Activated naive CD4-positive, alpha-beta T cell treated with anti-CD3 and anti-CD28 coated beads, Interleukin-2, amount 50 U/mL, for 16 hours (primary cell): ENCODE results near the gene UBB.
A peak's percentile ranks its signal among the peaks of the same experiment; 100 is the strongest.

Experiments
- DNase-seq: peaks from one replicate; pipeline ENCODE4 v3.0.0-alpha.2; 2020

Gene UBB

DNA sequence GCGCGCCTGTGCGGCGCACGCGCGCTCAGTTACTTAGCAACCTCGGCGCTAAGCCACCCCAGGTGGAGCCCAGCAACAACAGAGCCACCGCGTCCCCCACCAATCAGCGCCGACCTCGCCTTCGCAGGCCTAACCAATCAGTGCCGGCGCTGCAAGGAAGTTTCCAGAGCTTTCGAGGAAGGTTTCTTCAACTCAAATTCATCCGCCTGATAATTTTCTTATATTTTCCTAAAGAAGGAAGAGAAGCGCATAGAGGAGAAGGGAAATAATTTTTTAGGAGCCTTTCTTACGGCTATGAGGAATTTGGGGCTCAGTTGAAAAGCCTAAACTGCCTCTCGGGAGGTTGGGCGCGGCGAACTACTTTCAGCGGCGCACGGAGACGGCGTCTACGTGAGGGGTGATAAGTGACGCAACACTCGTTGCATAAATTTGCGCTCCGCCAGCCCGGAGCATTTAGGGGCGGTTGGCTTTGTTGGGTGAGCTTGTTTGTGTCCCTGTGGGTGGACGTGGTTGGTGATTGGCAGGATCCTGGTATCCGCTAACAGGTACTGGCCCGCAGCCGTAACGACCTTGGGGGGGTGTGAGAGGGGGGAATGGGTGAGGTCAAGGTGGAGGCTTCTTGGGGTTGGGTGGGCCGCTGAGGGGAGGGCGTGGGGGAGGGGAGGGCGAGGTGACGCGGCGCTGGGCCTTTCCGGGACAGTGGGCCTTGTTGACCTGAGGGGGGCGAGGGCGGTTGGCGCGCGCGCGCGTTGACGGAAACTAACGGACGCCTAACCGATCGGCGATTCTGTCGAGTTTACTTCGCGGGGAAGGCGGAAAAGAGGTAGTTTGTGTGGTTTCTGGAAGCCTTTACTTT is at the start of gene UBB:
UBB (plus strand) TSS at position 452 of the 856 bp plus-strand sequence. CDS start 817 bp downstream, outside the sequence.
- DNase-seq, result peak; percentile 94

DNA sequence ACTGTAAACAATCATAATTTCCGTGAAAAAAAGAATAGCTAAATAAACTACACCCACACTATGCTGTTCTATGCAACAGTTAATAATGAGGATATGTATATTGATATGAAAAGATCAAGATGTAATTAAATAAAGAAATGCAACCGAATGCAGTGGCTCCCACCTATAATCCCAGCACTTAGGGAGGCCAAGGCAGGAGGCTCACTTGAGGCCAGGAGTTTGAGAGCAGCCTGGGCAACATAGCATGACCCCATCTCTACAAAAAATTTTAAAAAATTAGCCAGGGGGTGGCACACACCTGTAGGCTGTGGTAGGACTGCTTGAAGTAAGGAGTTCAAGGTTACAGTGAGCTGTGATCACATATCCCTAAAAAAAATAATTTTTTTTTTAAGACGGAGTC is 42.5 kb upstream of the UBB start:
- DNase-seq, result no peak

DNA sequence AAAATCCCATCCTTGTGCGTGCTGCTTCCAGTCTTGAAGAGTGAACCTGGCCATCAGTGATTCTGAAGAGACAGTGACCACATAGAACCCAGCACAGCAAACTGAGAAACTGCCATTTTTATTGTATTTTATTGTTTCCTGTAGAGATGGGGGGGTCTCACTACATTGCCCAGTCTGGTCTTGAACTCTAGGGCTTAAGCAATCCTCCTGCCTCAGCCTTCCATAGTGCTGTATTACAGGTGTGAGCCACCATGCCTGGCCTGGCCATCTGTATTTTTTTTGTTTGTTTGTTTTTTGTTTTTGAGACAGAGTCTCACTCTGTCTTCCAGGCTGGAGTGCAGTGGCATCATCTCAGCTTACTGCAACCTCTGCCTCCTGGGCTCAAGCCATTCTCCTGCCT is 41.5 kb upstream of the UBB start:
- DNase-seq, result no peak

DNA sequence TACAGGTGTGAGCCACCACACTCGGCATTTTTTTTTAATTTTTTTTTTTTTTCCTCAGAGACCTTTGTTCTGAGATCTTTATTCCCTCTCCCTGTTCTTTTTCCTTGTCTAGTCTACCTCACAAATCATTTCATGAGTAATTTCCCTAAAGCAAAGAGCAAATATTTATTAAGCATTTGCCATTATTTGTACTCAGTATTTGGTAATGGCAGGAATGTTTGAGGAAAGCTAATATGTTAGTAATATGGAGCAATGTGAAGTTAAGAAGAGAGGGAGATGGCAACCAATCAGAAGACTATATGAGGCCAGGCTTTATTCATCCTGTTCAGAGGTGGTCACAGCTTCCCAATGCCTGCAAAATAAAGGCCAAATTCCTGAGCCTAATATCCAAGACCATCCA is 40.9 kb upstream of the UBB start:
- DNase-seq, result no peak

DNA sequence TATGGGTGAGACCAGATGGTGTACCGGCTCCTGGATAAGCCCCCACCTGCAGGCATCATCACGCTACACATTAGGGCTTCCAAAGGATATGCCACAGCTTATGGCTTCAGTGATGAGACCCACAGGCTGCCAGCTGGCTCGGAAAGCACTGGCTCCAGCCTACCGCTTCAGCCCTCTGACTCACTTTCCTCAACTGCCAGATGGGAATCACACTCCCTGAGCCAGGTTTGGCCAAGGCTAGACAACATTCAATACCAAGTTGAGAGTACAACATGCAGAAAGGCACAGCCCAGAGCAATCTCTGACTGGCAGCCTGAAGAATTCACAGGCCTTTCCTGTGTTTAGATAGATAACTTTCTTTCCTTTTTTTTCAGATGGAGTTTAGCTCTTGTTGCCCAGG is 37.9 kb upstream of the UBB start:
- no peak for DNase-seq

DNA sequence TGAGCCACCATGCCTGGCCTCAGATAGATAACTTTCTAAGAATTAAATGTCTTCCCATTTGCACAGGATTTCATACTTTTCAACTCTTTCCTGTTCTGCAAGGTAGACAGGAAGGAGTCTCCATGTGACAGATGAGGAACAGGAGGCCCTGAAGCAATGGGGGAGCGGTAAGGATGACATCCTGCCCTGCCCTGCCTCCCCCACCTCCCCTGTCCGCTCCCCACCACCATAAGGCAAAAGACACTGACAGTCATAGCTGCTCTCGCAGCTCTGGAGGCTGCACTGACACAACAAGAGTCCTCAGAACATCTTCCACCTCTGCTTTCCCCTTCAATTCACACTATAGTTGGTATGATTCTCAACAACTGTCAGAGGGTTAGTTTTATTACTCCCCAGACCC is 37.3 kb upstream of the UBB start:
- no peak for DNase-seq

DNA sequence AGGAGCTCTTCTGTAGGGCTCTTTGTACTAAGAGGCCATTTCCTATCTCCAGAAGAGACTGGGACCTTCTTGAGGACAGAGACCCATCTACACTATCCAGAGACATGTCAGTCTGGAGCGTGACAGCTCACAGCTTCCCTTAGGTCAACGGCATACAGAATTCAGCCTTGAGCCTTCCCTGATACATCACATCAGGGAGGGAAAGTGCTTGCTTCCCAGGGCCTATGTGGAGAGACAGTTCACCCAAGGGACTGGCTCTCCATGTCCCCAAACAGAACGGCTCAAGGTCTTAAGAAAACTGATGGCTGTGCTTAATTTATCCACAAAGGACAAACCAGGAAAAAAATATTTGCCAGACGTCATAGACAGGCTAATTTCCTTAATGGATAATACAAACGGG is 35.3 kb upstream of the UBB start:
- DNase-seq, result no peak

DNA sequence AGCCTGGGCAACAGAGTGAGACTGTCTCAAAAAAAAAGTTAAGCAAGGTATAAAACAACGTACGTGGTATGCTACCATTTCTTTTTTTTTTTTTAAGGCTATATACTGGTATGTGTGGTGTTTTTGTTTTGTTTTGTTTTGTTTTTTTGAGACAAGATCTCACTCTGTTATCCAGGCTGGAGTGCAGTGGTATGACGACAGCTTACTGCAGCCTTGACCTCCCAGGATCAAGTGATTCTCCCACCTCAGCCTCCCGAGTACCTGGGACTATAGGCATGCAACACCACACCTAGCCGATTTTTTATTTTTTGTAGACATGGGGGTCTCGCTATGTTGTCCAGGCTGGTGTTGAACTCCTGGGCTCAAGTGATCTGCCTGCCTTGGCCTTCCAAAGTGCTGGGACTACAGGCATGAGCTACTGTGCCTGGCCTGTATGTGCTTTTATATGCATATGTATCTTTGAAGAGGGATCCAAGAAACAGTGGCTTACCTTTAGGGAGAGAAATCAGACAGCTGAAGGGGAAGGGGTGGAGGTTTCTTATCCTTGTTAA is 34.1 kb upstream of the UBB start:
- no peak for DNase-seq

DNA sequence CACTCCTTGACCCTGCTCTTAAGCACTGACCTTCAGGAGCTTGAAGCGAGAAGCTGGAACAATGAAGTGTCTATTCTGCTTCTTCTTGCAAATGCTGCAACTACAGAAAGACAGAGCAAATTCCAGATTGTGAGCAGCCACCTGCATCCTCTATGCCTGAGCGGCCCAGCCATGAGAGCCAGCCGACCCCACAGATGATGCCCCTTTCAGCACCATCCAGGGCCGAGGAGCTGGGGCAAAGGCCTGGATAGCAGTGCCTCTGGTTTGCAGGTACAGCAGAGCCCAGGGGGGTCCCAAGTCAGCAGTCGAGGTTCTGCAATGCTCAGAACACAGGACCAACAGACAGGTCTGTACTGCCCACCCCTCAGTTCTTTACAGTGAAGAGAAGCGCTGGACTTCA is 32.3 kb upstream of the UBB start:
- no peak for DNase-seq

DNA sequence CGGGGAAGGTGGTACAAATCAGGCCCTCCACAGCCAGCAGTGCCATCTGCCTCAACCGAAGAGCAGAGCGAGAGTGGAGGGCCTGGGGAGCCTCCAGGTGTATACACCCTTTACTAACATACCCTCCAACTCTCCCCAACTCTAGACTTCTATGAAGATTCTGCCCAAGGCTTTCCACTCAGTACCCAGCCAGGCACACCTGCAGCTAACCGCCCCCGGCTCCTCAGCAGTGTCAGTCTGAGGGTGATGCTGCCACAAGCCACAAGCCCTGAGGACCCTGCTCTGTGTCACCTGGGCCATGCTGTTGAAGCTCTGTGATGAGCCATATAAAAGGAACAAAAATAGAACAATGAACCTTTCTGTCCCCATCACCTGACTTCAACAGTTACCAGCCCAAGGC is 31.5 kb upstream of the UBB start:
- peak; percentile 16 for DNase-seq

DNA sequence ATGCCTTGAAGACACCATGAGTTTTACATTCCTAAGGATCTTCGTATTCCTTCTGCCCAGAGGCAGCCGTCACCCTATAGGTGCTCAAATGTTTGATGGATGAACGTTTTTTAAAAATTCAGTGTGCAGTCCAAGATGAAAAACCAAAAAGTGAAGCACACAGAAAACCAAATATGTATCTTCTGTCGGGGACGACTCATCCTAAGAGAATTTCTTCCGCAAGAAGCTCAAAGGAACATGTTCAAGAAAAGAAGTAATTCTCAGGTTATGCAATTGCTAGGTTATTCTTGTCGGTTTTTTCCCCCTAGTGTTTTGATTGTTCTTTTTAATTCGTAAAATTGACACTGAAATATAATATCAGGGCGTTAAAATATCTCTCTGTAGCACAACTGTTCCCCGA is 29.1 kb upstream of the UBB start:
- DNase-seq, result no peak

DNA sequence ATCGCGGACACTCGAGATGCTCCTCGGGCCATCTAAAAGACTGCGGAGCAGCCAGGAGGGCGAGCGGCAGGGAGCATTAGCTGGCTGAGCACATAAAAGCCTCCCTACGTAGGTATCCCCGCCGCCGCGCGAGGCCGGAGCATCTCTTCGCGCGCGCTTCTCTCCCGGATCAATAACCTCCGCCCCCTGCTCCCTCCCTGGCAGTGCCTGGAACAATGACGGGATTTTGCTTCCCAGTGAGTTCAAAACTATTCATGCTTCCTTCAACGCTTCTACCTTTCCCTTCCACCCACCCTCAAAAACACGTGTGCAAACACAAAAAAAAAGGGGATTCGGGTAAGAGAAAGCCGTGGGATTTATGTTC is 28.6 kb upstream of the UBB start:
- peak; percentile 46 for DNase-seq

DNA sequence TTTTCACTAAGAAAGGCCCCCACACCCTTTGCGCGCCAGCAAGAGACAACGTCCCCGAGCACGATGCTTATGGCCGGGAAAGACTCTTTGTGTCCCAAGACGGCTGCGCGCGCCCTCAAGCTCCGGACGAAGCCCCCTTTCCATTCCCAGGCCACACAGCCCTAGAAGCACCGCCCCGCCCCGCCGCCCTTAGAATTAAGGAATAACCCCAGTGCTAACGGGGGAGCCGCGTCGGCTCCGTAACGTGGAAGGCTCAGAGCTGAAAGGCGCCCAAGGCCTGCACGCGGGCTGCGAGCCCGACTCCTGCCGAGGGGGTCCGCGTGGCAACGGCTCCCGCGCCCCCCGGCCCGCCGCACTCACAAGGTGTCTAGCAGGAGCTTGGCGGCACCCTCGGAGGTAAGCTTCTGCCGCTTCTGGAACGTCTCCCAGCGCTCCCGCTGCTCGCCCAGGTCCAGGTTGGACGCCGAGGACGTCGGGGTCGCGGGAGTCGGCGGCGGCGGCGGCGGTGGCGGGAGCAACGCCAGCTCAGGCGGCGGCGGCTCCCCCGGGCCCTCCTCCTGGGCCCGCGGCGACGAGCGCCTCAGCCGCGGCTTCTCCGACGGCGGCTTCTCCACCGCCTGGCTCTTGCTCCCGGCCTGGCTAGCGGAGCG is 28.1 kb upstream of the UBB start:
- DNase-seq, result peak; percentile 57

DNA sequence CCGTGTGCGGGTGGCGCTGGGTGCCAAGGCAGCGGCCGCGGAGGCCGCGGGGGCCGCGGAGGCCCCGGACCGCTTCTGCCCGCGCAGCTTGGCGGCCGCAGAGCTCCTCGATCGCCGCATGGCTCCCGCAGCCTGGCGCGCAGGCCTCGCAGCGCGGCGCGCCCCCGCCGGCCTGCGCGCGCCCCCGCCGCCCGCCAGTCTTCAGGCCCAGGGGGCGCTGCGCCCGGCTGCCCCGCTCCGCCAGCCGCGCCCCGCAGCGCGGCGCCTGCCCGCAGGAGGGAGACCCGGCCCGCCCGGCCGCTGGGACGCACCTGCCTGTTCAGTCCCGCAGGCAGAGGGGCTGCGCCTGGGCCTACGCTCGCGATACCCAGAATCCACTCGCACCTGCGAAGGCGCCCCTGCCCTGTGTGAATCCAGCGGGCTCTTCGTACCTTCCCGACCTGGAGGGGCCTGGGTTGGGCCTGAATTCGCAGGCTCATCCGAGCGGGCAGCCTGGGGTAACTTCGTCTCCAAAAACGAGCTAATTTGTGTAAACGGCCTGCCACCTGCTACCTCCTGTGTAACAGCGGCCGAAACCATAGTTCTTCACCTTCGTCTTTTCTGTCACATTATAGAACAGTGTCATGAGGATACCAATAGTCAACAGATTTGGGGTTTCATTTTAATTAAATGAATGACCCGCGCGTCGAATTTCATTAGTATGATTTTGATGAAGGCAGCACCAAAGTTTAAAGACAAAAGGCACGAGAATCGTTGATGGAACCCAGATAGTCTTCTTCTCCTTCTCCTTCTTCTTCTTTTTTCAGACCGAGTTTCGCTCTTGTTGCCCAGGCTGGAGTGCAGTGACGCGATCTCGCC is 27.3 kb upstream of the UBB start, which contains the start of gene CENPV:
CENPV (minus strand) TSS at position 153 of the 858 bp plus-strand sequence; CDS start at position 120, 33 bp downstream.
- peak; percentile 79 for DNase-seq

DNA sequence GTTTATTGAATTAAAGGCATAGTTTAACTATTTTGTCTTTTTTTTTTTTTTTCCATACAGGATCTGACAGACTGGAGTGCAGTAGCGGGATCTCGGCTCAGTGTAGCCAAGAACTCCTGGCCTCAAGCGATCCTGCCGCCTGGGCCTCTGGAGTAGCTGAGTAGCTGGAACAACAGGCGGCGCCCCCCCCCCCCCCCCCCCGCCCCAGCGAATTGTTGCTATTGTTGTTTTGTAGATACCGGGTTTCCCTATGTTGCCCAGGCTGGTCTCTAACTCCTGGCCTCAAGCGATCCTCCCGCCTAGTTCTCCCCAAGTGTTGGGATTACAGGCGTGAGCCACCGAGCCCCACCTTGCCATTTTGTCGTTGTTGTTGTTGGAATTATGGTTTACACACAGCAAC is 26.3 kb upstream of the UBB start:
- no peak for DNase-seq

DNA sequence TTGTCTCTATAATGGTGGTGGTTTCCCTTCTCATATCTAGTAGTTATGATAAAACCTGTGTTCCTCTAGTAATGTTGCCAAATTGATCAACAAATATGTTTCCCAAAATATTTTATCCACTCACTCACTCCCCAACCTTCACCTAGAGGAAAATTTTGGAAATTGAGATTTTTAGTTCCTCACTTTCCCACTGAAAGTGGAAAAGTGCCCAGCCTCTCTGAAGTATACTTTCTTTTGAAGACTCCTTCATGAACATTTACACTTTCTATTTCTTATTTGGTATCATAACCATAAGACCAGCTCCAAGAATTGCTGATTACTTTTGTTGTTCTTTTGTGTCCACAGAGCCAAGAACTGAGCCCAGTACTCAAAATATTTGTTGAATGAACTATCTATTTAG is 22.5 kb upstream of the UBB start:
- no peak for DNase-seq

DNA sequence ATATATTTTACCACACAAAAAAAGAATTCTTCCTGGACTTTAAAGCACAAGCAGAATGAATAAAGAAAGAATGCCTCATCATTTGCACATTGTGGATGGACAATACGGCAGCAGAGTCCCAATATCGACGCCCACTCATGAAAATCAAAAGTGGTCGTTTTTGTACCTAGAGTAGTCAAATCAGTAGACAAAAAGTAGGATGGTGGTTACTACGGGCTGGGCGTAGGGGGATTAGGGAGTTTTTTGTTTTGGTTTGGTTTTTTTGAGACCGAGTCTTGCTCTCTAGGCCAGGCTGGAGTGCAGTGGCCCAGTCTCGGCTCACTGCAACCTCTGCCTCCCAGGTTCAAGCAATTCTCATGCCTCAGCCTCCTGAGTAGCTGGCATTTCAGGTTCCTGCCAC is 19.0 kb upstream of the UBB start:
- no peak for DNase-seq

DNA sequence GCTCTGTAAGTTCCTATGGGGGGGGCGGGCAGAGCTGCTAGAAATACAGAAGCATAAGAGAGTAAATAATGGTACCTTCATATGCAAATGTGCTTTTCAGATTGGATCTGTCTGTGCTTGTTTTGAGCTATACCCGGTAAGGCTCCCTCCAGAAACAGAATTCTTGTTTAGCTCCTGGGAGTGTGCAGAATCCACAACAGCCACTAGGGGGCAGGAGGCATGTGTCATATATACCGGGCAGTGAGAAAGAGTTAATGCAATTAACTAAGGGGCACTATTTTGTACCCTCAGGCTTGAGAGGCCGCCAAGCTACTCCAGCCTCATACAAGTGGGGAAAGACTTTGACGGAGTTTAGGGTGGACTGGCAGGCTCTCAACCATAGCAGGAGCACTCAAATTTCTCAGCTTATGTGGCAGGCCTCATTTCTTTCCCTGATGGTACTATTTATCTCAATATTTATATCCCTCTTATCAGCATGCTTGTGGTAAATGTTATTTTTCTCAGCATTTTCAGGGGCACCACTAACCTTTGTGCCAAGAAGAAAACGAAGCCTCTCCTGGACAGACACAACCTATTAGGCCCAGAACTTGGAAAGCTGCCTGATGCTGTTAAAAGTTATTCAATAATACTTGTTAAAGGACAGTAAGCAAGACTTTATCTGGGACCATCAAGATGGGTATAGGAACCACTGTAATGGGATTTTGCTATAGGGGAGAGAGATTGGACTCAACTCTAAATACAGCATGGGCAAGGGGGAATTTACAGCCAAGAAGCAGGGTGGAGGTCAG is 16.9 kb upstream of the UBB start:
- DNase-seq, result peak; percentile 76

DNA sequence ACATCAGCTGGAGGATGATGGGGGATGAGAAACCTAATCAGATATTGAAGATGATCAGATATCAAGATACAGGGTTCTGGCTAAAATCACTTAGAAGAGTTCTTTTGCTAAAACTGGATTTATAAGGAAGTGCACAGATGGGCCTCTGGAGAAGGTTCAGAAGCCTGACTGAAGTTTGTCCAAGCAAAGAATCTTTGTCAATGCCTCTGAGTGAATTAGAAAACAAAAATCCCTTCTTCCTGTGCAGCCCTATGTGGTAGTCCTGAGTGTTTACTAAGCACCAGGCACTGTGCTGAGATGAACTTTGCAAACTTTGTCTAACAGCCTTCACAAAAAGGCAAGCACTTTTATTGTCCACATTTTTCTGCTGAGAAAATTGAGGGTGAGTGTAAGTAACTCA is 16.3 kb upstream of the UBB start:
- DNase-seq, result no peak

DNA sequence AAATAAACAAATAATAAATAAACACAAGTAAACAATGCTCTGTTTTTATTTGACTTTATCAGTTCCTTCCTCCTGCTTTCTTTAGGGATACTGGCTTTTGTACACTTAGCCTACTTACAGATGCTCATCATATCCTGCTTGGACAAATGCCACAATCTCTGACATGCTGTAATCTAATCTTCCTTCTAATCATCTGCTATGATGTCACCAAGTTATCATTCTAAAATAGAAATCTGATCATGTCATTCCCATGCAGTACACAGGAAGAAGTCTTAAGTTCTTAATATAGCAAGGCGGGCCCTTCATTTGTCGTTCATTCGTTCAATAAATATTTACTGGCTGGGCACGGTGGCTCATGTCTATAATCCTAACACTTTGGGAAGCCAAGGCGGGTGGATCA is 9.1 kb upstream of the UBB start:
- DNase-seq, result no peak

DNA sequence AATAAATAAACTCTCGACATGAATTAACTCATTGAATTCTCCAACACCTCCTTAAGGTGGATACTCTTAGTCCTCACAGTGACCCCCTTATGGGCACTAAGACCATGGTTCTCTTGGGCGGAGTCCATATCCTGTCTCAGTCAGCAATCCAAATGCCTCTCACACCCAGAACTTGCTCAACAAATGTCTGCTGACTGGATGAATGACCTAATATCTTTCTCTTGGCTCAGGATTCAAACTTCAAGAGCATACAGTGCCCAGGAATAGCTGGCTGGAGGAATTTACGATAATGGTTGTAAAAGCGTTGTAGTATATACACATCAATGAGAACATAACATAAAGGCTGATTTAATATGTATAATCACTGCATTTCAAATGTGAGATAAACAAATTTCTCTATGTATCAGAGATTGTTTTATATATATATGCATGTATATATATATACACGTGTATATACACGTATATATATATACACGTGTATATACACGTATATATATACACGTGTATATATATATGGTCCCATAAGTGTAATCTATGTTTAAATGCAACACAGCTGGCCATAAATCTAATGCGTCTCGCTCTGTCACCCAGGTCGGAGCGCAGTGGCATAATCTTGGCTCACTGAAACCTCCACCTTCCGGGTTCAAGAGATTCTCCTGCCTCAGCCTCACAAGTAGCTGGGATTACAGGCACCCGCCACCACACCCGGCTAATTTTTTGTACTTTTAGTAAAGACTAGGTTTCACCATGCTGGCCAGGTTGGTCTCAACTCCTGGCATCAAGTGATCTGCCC is 6.5 kb upstream of the UBB start:
- DNase-seq, result no peak

DNA sequence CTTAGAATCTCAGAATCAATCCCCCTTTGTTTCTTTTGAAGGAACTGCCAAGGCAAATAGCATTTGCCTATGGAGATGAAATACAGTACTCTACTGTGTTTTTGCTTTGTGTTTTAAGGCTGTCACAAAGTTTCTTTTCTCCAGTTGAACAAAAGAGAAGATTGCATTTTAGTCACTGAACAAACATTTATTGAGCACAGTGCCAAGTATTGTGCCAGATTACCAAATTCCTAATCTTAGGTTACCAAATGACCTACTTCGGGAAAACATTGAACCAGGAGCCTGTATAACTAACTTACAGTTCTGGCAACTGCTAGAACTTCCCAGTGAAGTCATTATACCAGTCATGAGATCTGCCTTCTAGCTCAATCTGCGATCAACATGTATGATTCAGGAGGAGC is 3.0 kb upstream of the UBB start:
- no peak for DNase-seq
